A549 (cell line): ENCODE data around the gene ACADVL.

Experiments
- EP300 ChIP-seq, 2 experiments: fragments of >200 bp; sonication (Bioruptor Twin); formaldehyde crosslinking; IDR thresholded peaks; 2 replicates in 1 of 2; 3 replicates in 1 of 2; pipeline ENCODE4 v1.6.1; 2016 to 2017
- HEYL ChIP-seq: fragments of 250-450 bp; sonication (Bioruptor Pico); IDR thresholded peaks from 2 replicates; pipeline ENCODE4 v1.8.0; 2021; ENCODE audit warnings: mild to moderate bottlenecking, moderate library complexity
- ZFP36 ChIP-seq: fragments of 450-650 bp; IDR thresholded peaks from 2 replicates; pipeline ENCODE4 v1.6.1; 2014; ENCODE audit warnings: borderline replicate concordance; ENCODE audit not compliant: partially characterized antibody
- TF ChIP-seq, protein P1 (sequence below): fragments of >200 bp; sonication (Bioruptor Twin); formaldehyde crosslinking; IDR thresholded peaks from 3 replicates; pipeline ENCODE4 v1.5.1; 2016

GRCh38 chr17:7224110-7224509, 4.4 kb downstream of the ACADVL start:
- TF ChIP-seq, protein P1, sequence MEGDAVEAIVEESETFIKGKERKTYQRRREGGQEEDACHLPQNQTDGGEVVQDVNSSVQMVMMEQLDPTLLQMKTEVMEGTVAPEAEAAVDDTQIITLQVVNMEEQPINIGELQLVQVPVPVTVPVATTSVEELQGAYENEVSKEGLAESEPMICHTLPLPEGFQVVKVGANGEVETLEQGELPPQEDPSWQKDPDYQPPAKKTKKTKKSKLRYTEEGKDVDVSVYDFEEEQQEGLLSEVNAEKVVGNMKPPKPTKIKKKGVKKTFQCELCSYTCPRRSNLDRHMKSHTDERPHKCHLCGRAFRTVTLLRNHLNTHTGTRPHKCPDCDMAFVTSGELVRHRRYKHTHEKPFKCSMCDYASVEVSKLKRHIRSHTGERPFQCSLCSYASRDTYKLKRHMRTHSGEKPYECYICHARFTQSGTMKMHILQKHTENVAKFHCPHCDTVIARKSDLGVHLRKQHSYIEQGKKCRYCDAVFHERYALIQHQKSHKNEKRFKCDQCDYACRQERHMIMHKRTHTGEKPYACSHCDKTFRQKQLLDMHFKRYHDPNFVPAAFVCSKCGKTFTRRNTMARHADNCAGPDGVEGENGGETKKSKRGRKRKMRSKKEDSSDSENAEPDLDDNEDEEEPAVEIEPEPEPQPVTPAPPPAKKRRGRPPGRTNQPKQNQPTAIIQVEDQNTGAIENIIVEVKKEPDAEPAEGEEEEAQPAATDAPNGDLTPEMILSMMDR: no peak
- TF ChIP-seq ZFP36 (no peak), HEYL (no peak), EP300 (IDR thresholded peaks at IDR 0.05) (no peak)
